Activated naive CD8-positive, alpha-beta T cell treated with anti-CD3 and anti-CD28 coated beads for 36 hours (primary cell): Measurements from ENCODE around the gene IP6K1. TPM values are rescaled to one million over a fixed set of nuclear protein-coding genes. Genes with fewer than 3 reads are reported as not detected.

Experiments used
- DNase-seq: peaks from one replicate; pipeline ENCODE4 v3.0.0; 2021
- H3K27ac Mint-ChIP-seq: one replicate; pipeline ENCODE4 v1.8.0; 2022; ENCODE audit warnings: mild to moderate bottlenecking, moderate library complexity, mixed read lengths
- H3K27me3 Mint-ChIP-seq: one replicate; pipeline ENCODE4 v1.8.0; 2022; ENCODE audit warnings: mild to moderate bottlenecking, mixed read lengths
- H3K36me3 Mint-ChIP-seq: one replicate; pipeline ENCODE4 v1.8.0; 2021; ENCODE audit warnings: mild to moderate bottlenecking, mixed read lengths
- H3K4me1 Mint-ChIP-seq: one replicate; pipeline ENCODE4 v1.8.0; 2021; ENCODE audit warnings: mixed read lengths
- H3K4me3 Mint-ChIP-seq: one replicate; pipeline ENCODE4 v1.8.0; 2022; ENCODE audit warnings: mild to moderate bottlenecking, moderate library complexity, mixed read lengths
- H3K9me3 Mint-ChIP-seq: one replicate; pipeline ENCODE4 v1.8.0; 2022; ENCODE audit warnings: mixed read lengths
- total RNA-seq, 2 experiments: library from RNA; stranded (reverse); gene quantifications; one replicate each; pipeline ENCODE4 v1.2.3, GENCODE V29; 2021

The IP6K1 gene
- total RNA-seq, 2 experiments from 2014 or later = 24.1 to 30.6 TPM

GRCh38 chr3:49717211-49717958 is 69.0 kb downstream of the IP6K1 start:
- DNase-seq = no peak
- Mint-ChIP-seq H3K4me3 (no peak overlapping the region), H3K4me1 (peaks cover 26% of the 10 kb centered on the region), H3K36me3 (peaks cover 14% of the 10 kb centered on the region), H3K9me3 (no peaks in the 10 kb centered on the region), H3K27me3 (peaks cover 2% of the 10 kb centered on the region), H3K27ac (no peak overlapping the region)

DNA sequence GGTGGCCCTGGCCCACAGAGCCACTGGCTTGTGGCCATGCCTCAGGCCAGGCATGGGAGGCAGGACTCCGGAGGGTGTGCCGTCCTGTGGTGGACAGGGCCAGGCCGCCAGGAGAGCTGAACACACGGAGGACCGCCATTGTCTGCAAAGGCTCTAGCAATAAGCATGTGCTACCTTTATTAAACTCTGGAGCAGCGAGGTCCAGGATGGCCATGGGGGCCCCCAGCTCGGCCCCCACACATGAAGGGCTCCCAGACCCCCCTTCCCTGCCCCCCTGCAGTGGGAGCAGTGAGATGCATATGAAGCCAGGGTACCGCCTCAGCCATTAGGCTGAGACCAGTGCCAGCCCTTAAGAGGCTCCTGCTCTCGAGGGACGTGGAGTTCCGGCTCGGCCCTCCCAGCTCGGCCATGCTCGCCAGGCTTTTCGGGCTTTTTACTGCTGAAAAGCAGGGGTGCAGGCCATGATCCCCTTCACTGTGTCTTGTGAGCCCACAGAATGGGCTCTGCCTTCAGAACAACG is 69.6 kb downstream of the IP6K1 start:
- no peak for DNase-seq
- Mint-ChIP-seq H3K9me3 (no peaks in the 10 kb centered on the region), H3K36me3 (peaks cover 14% of the 10 kb centered on the region), H3K27me3 (peaks cover 2% of the 10 kb centered on the region), H3K4me1 (peaks cover 25% of the 10 kb centered on the region), H3K4me3 (no peak overlapping the region), H3K27ac (no peak overlapping the region)

DNA sequence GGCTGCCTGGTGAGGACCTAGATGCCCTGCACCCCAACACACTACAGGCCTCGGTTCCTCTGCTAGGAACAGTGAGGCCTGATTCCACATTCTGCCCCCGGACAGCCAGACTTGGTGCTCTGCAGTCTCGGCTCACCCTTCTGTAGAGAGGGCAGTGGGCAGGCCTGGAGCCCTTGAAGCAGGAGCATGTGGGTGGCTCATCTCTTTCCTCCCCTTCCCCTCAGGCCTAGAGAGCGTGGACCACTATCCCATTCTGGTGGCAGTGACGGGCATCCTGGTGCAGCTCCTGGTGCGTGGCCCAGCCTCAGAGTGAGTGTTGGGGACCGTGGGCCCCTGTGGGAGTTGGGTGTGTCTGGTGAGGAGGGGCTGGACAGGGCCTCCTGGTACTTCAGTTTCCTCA is 70.2 kb downstream of the IP6K1 start:
- Mint-ChIP-seq H3K9me3 (no peaks in the 10 kb centered on the region), H3K4me3 (no peak overlapping the region)

DNA sequence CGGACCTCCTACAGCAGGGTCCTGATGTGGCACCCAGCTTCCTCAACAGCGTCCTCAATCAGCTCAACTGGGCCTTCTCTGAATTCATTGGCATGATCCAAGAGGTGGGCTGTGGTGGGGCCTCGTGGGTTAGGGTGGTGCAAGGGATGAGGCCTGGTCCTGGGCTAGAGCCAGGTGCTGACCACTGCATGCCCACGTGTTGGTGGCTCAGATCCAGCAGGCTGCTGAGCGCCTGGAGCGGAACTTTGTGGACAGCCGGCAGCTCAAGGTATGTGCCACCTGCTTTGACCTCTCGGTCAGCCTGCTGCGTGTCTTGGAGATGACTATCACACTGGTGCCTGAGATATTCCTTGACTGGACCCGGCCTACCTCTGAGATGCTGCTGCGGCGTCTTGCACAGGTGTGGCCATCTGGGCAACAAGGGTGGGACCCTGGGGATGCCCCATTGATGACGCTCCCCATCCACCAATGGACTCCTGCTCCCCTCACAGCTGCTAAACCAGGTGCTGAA is 70.7 kb downstream of the IP6K1 start:
- Mint-ChIP-seq H3K4me1 (peaks cover 25% of the 10 kb centered on the region), H3K9me3 (no peaks in the 10 kb centered on the region), H3K4me3 (no peak overlapping the region), H3K27ac (no peak overlapping the region), H3K36me3 (peaks cover 7% of the 10 kb centered on the region), H3K27me3 (peaks cover 2% of the 10 kb centered on the region)
- no peak for DNase-seq

More for the DNA sequence above, 70.2 kb downstream of the IP6K1 start:
- Mint-ChIP-seq H3K36me3 (peaks cover 12% of the 10 kb centered on the region), H3K27ac (no peak overlapping the region), H3K4me1 (peaks cover 25% of the 10 kb centered on the region), H3K27me3 (peaks cover 2% of the 10 kb centered on the region)
- DNase-seq = no peak

- H3K9me3 Mint-ChIP-seq = no peaks in the 10 kb centered on the region
- peaks cover 2% of the 10 kb centered on the region for H3K27me3 Mint-ChIP-seq
- peaks cover 25% of the 10 kb centered on the region for H3K4me1 Mint-ChIP-seq
- H3K27ac Mint-ChIP-seq = no peak overlapping the region
- DNase-seq = no peak
- no peak overlapping the region for H3K4me3 Mint-ChIP-seq
- H3K36me3 Mint-ChIP-seq = peaks cover 5% of the 10 kb centered on the region
Observed at GRCh38 chr3:49714728-49715550, 71.4 kb downstream of the IP6K1 start.

- Mint-ChIP-seq H3K9me3 (no peaks in the 10 kb centered on the region), H3K36me3 (peaks cover 1% of the 10 kb centered on the region), H3K27me3 (no peaks in the 10 kb centered on the region), H3K4me3 (no peak overlapping the region), H3K4me1 (peaks cover 12% of the 10 kb centered on the region), H3K27ac (no peak overlapping the region)
- DNase-seq = no peak
Observed at GRCh38 chr3:49713336-49714105, 72.8 kb downstream of the IP6K1 start.

GRCh38 chr3:49712631-49713317 is 73.6 kb downstream of the IP6K1 start:
- no peak overlapping the region for H3K4me3 Mint-ChIP-seq
- DNase-seq = no peak
- no peaks in the 10 kb centered on the region for H3K36me3 Mint-ChIP-seq
- peaks cover 11% of the 10 kb centered on the region for H3K4me1 Mint-ChIP-seq
- H3K27me3 Mint-ChIP-seq = no peaks in the 10 kb centered on the region
- H3K27ac Mint-ChIP-seq = no peak overlapping the region
- no peaks in the 10 kb centered on the region for H3K9me3 Mint-ChIP-seq

GRCh38 chr3:49712166-49712565 is 74.2 kb downstream of the IP6K1 start:
- no peak for DNase-seq
- no peak overlapping the region for H3K27ac Mint-ChIP-seq

DNA sequence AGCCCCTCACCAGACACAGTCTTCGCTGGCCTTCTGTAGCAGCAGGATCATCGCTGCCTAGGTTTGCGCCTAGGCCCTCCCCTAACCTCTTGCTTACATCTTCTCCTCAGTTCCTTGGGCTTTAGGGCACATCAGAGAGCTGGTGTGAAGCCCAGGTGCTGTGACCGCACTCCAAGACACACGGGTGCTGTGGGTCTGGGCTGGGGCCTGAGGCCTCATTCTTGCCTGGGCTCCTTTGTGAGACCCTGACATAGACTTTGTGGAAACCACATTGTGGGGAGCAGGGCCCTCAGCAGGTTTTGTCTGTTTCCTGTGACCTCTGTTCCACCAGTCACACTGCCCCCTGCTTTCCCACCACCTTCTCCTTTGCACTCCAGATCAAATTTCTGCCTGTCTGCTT is 74.9 kb downstream of the IP6K1 start:
- Mint-ChIP-seq H3K27me3 (no peaks in the 10 kb centered on the region), H3K4me1 (peaks cover 11% of the 10 kb centered on the region)

More at GRCh38 chr3:49712166-49712565, 74.2 kb downstream of the IP6K1 start:
- no peaks in the 10 kb centered on the region for H3K9me3 Mint-ChIP-seq
- H3K4me1 Mint-ChIP-seq = peaks cover 11% of the 10 kb centered on the region
- H3K27me3 Mint-ChIP-seq = no peaks in the 10 kb centered on the region
- H3K36me3 Mint-ChIP-seq = no peaks in the 10 kb centered on the region
- H3K4me3 Mint-ChIP-seq = no peak overlapping the region

DNA sequence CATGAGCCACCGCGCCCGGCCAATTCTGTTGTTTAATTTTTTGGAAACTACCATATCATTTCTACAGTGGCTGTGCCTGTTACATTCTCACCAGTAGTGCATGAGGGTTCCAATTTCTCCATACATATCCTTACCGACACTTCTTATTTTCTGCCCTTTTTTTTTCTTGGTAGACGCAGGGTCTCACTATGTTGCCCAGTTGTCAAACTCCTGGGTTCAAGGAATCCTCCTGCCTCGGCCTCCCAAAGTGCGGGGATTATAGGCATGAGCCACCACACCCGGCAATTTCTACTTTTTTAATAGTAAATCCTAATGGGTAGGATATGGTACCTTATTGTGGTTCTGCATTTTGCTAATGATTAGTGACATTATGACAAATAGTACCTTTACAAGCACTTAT is 76.5 kb downstream of the IP6K1 start:
- Mint-ChIP-seq H3K36me3 (no peaks in the 10 kb centered on the region), H3K27me3 (no peaks in the 10 kb centered on the region), H3K4me3 (no peak overlapping the region), H3K4me1 (peaks cover 11% of the 10 kb centered on the region), H3K27ac (no peak overlapping the region), H3K9me3 (no peaks in the 10 kb centered on the region)
- no peak for DNase-seq

More for the DNA sequence above, 74.9 kb downstream of the IP6K1 start:
- no peaks in the 10 kb centered on the region for H3K36me3 Mint-ChIP-seq
- peak overlapping the region; percentile 40 for H3K27ac Mint-ChIP-seq
- DNase-seq = no peak
- no peaks in the 10 kb centered on the region for H3K9me3 Mint-ChIP-seq
- H3K4me3 Mint-ChIP-seq = no peak overlapping the region

DNA sequence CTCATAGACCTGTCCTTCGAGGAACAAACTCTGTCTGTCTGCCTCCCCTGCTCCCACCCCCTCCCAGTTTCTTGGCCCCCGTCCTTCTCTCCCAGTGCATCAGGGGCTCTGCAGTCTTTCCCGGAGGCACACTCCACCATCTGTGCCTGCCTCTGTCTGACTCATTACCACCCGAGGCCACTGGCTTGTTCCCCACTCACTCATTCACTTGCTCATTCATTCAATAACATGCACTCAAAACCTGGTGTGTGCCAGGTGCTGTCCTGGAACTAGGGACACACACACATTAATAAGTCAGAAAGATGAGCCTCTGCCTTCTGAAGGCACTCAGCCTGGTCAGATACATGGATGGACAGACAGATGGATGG is 79.2 kb downstream of the IP6K1 start:
- no peaks in the 10 kb centered on the region for H3K9me3 Mint-ChIP-seq
- no peak overlapping the region for H3K27ac Mint-ChIP-seq
- H3K4me3 Mint-ChIP-seq = no peak overlapping the region
- no peak for DNase-seq
- H3K4me1 Mint-ChIP-seq = peaks cover 3% of the 10 kb centered on the region
- no peaks in the 10 kb centered on the region for H3K27me3 Mint-ChIP-seq
- peaks cover 2% of the 10 kb centered on the region for H3K36me3 Mint-ChIP-seq

- Mint-ChIP-seq H3K4me1 (peaks cover under 1% of the 10 kb centered on the region), H3K9me3 (no peaks in the 10 kb centered on the region), H3K4me3 (no peak overlapping the region), H3K27me3 (no peaks in the 10 kb centered on the region), H3K36me3 (peaks cover 2% of the 10 kb centered on the region), H3K27ac (no peak overlapping the region)
- no peak for DNase-seq
Observed at GRCh38 chr3:49706456-49707112, 79.8 kb downstream of the IP6K1 start.

GRCh38 chr3:49705390-49705960 is 80.9 kb downstream of the IP6K1 start:
- H3K9me3 Mint-ChIP-seq = no peaks in the 10 kb centered on the region
- H3K4me1 Mint-ChIP-seq = no peaks in the 10 kb centered on the region

More at GRCh38 chr3:49705390-49705960, 80.9 kb downstream of the IP6K1 start:
- Mint-ChIP-seq H3K27ac (no peak overlapping the region), H3K4me3 (no peak overlapping the region), H3K27me3 (no peaks in the 10 kb centered on the region), H3K36me3 (peaks cover 2% of the 10 kb centered on the region)
- no peak for DNase-seq
